Measurements from ENCODE around the gene JCAD.

DNA sequence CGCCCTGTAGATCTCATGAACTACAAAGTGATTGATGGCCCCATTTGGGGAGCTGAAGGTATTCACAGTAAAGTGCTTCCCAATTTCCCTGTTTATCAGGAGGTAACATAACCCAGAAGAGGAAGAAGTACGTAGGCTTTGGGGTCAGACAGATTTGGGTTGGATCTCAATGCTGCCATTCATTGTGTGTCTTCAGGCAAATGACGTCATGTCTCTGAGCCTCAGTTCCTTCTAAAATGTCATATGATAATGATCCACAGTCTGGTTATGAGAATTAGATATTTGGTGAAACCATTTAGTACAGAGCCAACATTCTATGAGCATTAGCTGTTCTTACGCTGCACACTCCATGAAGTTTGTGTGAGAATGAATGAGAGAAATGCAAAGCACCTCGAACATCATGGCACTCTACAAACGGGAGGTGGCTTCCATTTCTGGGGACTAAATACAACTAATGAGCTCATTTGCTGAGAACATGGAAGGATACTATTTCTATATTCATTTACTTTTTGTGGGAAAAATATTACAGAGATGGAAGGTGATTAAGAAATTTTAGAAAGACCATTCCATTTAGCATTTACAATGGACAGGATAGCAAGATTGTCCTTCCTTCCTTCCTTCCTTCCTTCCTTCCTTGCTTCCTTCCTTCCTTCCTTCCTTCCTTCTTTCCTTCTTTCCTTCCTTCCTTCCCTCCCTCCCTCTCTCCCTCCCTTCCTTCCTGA lies 13.8 kb upstream of the JCAD start:
- TF ChIP-seq, protein P1, sequence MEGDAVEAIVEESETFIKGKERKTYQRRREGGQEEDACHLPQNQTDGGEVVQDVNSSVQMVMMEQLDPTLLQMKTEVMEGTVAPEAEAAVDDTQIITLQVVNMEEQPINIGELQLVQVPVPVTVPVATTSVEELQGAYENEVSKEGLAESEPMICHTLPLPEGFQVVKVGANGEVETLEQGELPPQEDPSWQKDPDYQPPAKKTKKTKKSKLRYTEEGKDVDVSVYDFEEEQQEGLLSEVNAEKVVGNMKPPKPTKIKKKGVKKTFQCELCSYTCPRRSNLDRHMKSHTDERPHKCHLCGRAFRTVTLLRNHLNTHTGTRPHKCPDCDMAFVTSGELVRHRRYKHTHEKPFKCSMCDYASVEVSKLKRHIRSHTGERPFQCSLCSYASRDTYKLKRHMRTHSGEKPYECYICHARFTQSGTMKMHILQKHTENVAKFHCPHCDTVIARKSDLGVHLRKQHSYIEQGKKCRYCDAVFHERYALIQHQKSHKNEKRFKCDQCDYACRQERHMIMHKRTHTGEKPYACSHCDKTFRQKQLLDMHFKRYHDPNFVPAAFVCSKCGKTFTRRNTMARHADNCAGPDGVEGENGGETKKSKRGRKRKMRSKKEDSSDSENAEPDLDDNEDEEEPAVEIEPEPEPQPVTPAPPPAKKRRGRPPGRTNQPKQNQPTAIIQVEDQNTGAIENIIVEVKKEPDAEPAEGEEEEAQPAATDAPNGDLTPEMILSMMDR (IDR thresholded peaks at IDR 0.05) = no peak
- TF ChIP-seq ZFX (IDR thresholded peaks at IDR 0.05; ENCODE audit: borderline replicate concordance) = no peak

Measured in 22Rv1 (cell line).